T47D (cell line): Measurements from ENCODE around the gene TCF12.

Experiments used
- DNase-seq, 2 experiments: peaks; one replicate each; pipeline versions ENCODE4 v3.0.0 to v3.0.0-alpha.2; 2011 to 2012; ENCODE audit warnings: low read depth in 1 of 2, low spot score in 1 of 2
- JUND ChIP-seq: IDR thresholded peaks from 2 replicates; pipeline ENCODE4 v1.6.1; 2012; ENCODE audit warnings: low read depth
- in situ Hi-C: cut with HindIII; loops from 2 replicates; pipeline ENCODE4 v1.10.0; 2016; ENCODE audit warnings: low sequenced_read_pairs, low pct_unique_long_range_greater_than_20kb

The TCF12 gene

DNA sequence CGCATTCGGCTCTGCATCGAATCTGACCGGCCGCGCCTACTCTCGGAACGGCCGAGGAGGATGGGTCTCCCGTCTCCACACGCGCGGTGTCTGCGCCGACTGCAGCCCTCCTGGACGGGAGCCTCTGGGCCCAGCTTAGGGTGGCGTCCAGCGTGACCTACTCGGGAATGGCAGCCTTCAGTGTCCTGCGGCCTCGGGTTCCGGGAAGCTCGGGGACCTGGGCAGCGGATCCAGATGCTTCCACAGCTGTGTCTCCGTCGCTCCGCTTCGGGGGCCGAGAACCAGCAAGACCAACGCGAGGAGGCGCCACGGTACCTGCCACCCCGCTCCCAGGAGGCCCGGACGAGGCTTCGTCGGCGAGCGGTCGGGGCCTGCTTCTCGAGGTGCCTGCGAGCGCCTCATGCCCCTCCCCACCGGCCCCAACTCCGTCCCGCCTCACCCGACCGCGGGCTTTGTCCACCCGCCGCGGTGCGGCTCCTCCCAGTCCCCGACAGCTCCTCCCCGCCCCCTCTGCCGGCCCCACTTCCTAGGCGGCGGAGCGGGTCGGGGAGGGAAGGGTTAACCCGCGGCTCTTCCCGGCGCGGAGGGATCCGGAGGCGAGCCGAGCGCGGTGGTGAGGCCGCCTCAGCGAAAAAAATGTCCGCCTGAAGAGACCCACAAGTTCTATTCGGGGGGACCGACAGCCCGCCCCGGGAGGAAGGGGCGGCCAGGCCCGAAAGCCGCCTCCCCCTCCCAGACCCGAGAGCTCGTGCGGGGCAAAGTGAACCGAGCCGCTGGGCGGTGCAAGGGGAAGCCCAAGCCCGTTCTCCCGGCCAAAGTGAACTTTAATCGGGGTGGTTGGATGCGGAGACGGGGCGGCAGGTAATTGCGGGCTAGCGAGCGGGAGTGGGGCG lies at the start of gene TCF12:
TSS of gene TCF12 (plus strand) at position 599 of the 893 bp plus-strand sequence. CDS start 1,270 bp downstream, outside the sequence.
- peak; percentile 91 to 96 for DNase-seq
- no peak for TF ChIP-seq JUND
- in situ Hi-C loops: no loop called here

DNA sequence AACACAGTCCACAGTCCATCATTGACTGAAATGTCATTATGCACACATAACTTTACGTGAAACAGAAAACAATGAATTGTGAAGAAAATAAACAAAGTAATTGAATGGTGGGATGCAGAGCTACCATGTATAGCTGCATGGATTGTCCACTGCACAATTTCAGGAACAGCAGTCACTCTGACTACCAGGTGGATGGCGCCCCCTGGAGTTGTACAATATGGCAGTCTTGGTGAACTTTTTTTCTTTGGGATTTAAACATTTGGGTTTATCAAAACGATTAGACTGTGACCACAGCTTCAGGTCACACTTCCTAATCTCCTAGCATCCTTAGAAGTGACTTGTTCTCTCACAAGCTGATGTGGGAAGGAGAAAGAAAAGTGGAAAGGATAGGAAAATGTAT lies 48.9 kb upstream of the TCF12 start:
- TF ChIP-seq JUND: no peak
- peak in 1 of 2 experiments; percentile 49 for DNase-seq
- in situ Hi-C loops: no loop called here

DNA sequence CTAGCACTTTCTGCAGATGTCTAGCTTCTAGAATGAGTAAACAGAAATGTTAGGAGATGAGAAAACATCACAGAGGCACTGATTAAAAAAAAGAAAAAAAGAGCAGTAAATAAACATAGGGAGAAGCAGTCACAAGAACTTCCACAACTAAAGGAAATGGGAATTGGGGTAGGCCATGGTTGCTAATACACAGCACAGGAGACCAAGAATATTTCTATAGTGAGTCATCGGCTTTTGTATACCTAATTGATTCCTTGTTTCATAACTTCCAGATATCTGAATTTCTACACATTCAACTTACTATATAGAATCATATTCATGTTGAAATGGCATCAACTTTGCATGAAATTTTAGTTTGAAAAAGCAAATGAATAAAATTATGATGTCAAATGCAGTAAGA lies 47.3 kb upstream of the TCF12 start:
- no peak for DNase-seq
- no peak for TF ChIP-seq JUND
- in situ Hi-C loops: no loop called here

- DNase-seq: no peak
- no peak for TF ChIP-seq JUND
- in situ Hi-C loops: no loop called here
Measured at GRCh38 chr15:56871867-56872266, 46.6 kb upstream of the TCF12 start.

GRCh38 chr15:56877255-56877970 lies 41.0 kb upstream of the TCF12 start:
- in situ Hi-C loops: no loop called here
- no peak for TF ChIP-seq JUND
- no peak for DNase-seq

DNA sequence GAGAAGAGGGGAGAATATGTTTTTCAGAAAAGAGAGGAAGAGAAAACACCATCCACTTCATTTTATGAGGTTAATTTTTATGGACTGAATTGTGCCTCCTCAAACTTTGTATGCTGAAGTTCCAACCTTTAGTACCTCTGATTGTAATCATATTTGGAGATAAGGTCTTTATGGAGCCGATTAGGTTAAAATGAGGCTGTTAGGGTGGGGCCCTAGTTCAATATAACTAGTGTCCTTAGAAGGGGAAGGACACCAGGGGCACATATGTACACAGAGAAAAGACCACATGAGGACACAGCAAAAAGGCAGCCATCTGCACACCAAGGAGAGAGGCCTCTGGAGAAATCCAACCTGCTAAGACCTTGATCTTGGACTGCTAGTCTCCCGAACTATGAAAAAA lies 38.9 kb upstream of the TCF12 start:
- no peak for DNase-seq
- in situ Hi-C loops: no loop called here
- no peak for TF ChIP-seq JUND

GRCh38 chr15:56883088-56883487 lies 35.4 kb upstream of the TCF12 start:
- no peak for DNase-seq
- TF ChIP-seq JUND: no peak
- in situ Hi-C loops: no loop called here

DNA sequence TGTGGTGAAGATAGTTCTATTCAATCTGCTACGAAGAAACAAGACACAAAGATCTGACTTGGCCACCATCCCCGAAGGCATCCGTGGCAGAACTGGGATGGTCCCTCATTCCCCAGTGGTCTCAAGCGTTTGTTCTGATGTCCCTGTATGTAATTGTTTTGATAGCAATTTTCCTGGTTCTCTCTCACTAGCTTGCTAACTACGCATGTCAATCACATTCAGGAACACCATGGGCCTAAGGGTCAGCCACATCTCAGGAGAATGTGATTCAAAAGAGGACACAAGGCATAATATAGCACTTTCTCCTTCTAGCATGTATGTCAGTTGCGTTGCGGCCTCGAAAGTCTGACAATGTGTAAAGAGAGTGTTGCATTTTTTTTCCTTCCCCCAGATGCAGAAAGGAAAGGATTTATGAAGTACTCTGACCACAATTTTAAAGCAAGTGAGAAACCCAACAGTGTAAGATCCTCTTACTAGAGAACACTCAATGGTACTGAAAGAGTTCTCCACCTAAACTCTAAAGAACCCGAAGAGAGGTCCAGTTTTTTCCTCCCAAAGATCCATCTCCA lies 32.0 kb upstream of the TCF12 start:
- in situ Hi-C loops: no loop called here
- DNase-seq: no peak
- no peak for TF ChIP-seq JUND

DNA sequence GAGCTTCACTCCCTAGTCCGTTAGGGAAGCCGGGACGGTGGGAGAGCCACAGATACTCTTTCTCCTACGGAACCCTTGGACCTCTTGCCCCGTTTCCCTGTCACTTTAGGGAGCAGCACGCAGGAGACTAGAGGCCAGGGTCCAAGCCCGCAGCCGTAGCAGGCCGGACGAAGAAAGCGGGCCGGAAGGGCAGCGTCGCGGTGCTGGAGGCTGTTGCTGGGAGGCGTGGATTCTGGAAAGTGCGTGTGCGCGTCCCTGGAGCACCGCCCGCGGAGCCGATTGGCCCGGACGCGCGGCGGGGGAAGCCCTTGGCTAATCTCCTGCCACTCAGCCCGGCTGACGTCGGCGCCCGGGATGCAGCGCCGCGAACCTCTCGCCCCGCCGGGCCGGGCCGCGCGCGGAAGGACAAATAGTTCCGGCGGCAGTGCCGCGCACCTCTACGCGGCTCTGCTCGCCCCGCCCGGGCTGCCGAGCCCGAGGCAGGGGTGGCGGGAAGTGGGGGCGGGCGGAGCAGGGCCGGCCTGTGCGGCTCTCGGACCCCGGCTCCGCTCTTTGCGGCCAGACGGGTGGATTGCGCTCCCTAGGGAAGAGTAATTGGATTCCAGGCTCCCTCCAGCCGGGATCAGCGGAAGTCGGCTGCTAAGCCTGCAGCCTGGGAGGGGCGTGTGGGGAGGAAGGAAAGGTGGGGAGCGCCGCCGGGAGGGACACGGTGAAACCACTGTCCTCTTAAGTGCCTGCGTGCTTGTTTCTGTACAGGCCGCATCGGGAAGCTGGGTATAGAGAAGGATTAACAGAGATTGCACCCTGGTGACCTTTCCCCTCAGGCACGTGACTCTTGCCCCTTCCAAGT lies 31.3 kb upstream of the TCF12 start:
- in situ Hi-C loops: no loop called here
- peak; percentile 78 to 97 for DNase-seq
- TF ChIP-seq JUND: no peak

- no peak for DNase-seq
- TF ChIP-seq JUND: no peak
- in situ Hi-C loops: no loop called here
Measured at GRCh38 chr15:56887782-56888438, 30.5 kb upstream of the TCF12 start.

GRCh38 chr15:56890038-56890437 lies 28.4 kb upstream of the TCF12 start:
- TF ChIP-seq JUND: no peak
- in situ Hi-C loops: no loop called here
- no peak for DNase-seq
